Prostate gland (tissue), 2 donors: ENCODE measurements around the gene PSD.

Experiments
- CTCF ChIP-seq, 4 experiments: fragments of 200-600 bp in 2 of 4; fragments of 450-650 bp in 2 of 4; sonication (generic) in 2 of 4; IDR thresholded peaks; 1 replicate in 3 of 4; 2 replicates in 1 of 4; pipeline ENCODE4 v1.5.1; 2016 to 2019; ENCODE audit warnings: antibody characterized with exemption in 4 of 4, mild to moderate bottlenecking in 2 of 4, moderate library complexity in 2 of 4
- POLR2A ChIP-seq: fragments of 450-650 bp; IDR thresholded peaks from one replicate; pipeline ENCODE4 v1.6.1; 2016; ENCODE audit warnings: antibody characterized with exemption, mild to moderate bottlenecking

- TF ChIP-seq POLR2A (no peak), CTCF (IDR thresholded peaks at IDR 0.05) (no peak)
Observed at GRCh38 chr10:102400076-102400475, 18.5 kb downstream of the PSD start.
